Activated T-cell treated with anti-CD3 and anti-CD28 coated beads, Interleukin-2, amount 50 U/mL, for 48 hours (primary cell): ENCODE measurements around the gene MAP2.

Experiments
- DNase-seq, 2 experiments: peaks; one replicate each; pipeline ENCODE4 v3.0.0-alpha.2; 2020

Gene MAP2

GRCh38 chr2:209423562-209424198 lies at the start of gene MAP2:
Gene MAP2, plus strand, starts transcription at chr2:209424047. Its CDS starts 229,124 bp downstream, at chr2:209653171.
- peak; percentile 74 to 84 for DNase-seq

DNA sequence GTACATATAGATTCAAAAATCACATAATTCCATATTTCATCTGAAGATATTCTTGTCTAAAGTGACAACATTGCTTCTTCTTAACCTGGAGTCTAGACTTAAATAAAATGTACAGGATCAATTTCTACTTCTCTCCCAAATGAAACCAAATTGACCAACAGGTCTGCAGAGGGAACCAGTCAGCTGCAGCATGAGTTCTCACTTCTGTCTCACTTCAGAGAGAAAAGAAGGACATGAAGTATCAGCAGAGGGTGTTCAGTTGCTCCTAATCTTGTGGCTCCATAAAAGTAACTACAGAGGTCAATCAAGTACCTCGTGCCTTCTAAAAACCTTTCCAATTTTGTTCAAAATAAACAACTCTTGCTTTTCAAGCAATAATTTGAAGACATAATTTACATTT lies 47.2 kb upstream of the MAP2 start:
- no peak for DNase-seq

GRCh38 chr2:209380293-209380692 lies 43.6 kb upstream of the MAP2 start:
- no peak for DNase-seq

DNA sequence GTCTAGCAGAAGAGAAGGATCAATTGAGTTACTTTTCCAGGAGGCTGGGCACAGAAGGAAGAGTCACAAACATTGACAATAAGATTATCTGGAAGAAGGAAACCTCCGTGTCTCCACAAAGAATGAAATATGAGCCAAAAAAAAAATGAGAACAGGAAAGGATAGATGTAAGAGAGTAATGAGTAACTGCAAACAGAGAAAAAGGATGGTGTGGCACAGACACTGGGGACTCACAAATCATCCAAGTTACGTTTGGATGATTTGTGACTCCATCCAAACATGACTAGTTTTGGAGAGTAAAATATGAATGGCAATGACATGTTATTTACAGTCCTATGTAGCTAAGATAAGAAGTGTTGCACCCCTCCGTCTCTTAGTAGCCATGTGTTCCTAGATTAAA lies 42.8 kb upstream of the MAP2 start:
- DNase-seq, result no peak

- DNase-seq, result no peak
Observed at GRCh38 chr2:209382775-209383174, 41.1 kb upstream of the MAP2 start.

DNA sequence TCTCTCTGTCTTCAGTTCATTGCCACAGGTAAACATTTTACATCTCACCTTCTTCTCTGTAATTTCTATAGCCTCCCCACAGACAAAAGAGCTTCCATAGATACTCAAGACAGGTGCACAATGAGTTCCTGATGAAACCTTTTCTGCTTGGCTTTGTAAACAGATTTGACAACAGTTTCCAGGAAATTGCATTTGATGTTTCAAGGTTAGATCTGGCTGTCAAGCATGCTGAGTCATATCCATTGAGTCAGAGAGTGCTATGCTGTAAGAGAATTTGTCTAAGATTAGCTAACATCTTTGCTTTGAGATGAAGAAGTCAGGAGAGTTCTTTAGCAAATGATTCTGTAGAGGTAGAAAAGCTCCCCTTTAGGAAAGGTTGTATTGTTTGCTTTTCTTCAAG lies 40.6 kb upstream of the MAP2 start:
- DNase-seq, result no peak

- DNase-seq, result no peak
Observed at GRCh38 chr2:209387389-209387788, 36.5 kb upstream of the MAP2 start.

DNA sequence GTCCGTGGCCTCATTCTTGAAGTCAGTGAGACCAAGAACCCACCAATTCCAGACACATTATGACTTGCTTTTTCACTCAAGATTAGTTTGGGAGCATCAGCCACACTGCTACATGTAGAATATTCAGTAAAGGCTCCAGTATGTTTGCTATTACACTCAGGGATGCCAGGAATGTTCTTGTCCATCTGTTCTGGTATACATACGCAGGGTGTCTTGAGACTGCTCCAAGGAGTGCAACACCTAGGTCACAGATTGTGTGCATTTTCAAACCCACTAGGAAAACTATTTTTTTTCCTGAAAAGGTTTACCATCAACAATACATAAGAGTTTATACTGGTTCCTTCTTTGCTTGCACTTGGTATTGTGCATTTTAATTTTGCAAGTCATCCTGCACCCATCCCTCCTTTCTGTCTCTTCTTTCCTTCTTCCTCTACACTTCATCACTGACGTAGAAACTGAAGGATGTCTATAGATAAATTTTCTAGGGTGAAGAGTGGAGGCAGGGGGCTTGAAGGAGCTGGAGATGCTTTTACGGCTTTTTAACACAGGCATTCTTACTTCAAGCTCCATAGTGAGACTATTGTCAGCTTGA lies 35.3 kb upstream of the MAP2 start:
- no peak for DNase-seq

DNA sequence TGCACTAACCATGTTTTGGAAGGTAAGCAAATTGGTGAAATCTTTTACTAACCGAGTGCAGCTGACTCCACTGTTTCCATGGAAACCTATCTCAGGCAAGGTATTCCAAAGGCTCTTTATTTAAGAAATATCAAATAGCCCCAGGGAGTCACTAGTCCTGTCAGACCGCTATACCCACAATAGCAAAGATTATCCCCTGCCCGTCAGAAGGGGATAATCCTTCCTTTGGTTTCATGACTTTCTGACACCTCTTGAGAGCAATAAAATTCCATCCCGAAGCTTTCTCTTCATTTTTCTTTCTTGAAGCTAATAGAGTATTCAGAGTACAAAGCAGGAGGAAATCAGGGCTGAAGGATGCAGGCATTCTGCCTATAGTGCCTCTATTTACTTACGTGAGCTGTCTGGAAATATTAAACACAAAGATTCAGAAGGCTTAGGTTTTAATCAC lies 34.7 kb upstream of the MAP2 start:
- DNase-seq, result no peak

DNA sequence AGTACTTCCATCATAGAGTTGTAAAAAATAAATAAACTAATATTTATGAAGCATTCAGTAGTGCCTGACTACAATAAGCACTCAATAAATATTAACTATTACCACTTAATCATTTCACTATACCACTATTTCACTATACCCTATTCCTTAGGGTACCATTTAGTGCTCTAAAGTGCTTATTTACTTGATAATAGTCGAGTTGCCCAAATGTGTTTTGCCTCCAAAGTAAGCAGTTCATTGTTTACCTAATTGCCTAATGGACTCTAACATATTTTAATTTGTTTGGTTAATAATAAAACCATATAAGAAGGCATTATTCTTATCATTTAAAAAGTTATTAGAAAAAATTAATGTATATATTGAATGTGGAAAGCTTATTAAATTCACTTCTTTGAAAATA lies 33.0 kb upstream of the MAP2 start:
- DNase-seq, result no peak

DNA sequence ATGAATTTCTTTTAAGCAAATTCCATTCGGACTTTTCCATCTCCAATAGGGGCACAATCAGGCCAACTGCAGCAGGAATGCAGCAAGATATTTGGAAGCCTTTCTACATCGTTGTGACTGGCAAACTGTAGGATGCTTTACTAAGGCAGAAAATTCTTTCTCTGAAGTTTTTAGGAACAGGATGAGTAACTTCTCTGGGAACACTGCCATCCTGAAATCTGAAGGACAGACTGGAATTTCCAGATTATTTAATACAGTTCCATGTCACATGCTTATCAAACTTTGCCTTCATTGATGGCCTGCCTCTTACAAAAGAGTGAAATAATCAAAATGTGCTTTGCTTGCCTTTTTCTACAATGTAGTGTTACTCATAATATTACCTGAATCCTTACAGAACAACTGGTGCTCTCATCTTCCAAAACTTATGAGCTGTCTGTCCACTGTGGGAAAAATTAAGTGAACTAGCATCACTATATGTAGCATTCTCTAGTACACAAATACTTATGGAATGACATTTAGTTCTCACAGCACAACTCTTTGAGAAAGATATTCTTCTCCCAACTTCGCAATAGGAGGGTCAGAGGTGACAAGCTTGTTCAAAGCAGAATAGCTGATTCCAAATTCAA lies 32.0 kb upstream of the MAP2 start:
- DNase-seq, result no peak

DNA sequence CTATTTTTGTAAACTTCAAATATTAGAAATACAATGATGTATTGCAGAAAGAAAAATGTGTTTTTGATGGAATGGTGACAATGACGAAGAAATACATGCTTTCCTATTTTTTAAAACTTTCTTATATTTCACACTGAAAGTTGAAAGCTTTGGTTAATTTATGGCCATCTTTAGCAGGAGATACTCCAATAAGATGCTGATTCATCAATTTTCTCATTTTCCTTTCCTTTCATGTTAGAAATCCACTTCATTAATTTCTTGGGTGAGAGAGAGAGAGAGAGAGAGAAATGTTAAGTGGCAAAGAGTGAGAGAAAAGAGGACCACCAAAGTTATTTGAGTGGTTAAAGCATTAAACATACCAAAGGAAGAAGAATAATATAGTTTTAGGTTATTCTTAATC lies 28.6 kb upstream of the MAP2 start:
- no peak for DNase-seq

DNA sequence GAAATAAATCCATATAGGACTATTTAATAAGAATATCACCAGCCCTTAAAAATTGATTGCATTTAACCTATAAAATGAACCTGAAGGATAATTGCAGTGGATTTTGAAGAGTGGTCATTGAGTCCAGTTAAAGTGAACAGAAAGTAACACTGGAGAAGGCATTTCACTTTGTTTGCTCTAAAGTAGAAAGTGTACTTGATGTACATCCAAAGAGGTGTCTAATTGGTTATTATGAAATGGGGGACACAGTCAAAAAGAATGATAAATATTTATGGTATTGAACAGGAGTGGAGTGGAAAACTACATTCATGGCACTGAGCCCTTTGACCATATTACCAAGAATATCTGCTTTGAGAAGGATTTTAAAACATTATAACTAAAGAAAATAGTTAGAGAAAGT lies 28.2 kb upstream of the MAP2 start:
- no peak for DNase-seq

GRCh38 chr2:209398463-209398862 lies 25.4 kb upstream of the MAP2 start:
- no peak for DNase-seq

DNA sequence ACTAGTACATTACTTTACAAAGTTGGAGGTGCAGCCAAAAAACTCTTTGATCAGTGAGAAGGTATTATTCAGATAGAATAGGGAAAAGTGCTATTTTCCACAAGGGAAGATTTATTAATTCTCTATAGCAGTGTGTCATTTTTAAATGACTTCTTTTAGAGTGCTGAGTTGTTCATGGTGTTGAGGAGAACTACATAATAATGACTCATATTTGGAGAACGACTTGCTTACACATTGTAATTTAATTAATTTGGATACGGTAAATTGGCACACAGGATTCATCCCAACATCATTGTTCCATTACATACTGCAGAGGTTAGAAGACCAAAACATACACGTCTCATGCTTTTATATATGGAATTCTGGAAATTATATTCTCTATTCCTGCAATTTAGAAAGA lies 22.1 kb upstream of the MAP2 start:
- no peak for DNase-seq

- no peak for DNase-seq
Observed at GRCh38 chr2:209411296-209411695, 12.6 kb upstream of the MAP2 start.

- no peak for DNase-seq
Observed at GRCh38 chr2:209411718-209412117, 12.1 kb upstream of the MAP2 start.

DNA sequence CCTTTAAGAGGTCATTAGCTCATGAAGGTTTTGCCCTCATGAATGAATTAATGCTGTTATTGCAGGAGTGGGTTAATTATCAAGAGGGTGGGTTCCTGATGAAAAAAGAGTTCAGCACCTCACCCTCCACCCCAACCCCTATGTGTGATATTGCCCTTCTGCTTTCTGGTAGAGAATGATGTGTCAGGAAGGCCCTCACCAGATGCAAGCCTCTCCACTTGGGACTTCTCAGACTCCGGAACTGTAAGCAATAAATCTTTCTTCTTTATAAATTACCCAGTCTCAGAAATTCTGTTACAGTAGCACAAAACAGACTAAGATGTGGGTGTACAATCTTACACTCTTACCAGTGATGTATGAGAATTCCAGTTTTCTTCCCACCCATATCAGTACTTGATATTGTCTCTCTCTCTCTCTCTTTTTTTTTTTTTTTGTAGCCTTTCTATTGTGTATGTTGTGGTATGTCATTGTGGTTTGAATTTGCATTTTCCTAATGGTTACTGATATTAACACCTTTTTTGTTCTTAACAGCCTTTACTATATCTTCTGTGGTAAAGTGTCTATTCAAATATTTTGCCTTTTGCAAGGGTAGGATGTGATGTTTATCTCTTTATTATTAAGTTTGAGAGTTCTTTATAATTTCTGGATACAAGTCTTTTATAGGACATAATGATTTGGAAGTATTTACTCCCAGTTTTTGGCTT lies 10.4 kb upstream of the MAP2 start:
- DNase-seq, result no peak

- no peak for DNase-seq
Observed at GRCh38 chr2:209416913-209417312, 6.9 kb upstream of the MAP2 start.

GRCh38 chr2:209422191-209422754 lies 1.6 kb upstream of the MAP2 start:
- DNase-seq, result no peak

DNA sequence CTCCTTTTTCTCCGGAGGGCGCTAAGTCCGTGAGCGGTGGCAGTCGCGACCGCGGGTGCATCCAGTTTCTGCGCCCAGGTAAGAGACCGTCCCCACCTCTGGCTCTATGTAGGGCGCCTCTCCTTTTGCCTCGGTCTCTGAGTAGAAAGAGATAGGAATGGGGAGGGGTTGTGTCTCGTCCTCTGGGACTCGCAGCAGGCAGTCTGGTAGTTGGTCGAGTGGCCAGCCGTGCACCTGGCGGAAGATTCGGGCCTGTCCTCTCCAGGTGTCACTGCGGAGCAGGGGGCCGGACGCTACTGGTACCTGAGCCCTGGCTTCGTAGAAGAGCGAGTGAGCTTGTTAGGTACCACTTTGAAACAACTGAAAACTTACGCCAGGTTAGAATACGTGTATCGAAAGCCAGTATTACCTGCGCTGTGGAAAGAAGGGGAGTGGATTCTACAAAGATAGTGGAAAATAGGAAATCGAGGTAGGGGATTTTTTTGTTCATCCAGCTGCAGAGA lies 403 bp downstream of the MAP2 start:
- peak in 1 of 2 experiments; percentile 19 for DNase-seq

- no peak for DNase-seq
Observed at GRCh38 chr2:209424781-209425470, 1.1 kb downstream of the MAP2 start.
